22Rv1 (cell line): ENCODE data around the gene CABLES1.

Experiments used
- ZFX ChIP-seq: fragments of 450-650 bp; IDR thresholded peaks from 2 replicates; pipeline ENCODE4 v1.6.1; 2017; ENCODE audit warnings: antibody characterized with exemption, borderline replicate concordance
- TF ChIP-seq, protein P1 (sequence below): fragments of 450-650 bp; IDR thresholded peaks from 2 replicates; pipeline ENCODE4 v1.5.1; 2017; ENCODE audit warnings: mild to moderate bottlenecking

DNA sequence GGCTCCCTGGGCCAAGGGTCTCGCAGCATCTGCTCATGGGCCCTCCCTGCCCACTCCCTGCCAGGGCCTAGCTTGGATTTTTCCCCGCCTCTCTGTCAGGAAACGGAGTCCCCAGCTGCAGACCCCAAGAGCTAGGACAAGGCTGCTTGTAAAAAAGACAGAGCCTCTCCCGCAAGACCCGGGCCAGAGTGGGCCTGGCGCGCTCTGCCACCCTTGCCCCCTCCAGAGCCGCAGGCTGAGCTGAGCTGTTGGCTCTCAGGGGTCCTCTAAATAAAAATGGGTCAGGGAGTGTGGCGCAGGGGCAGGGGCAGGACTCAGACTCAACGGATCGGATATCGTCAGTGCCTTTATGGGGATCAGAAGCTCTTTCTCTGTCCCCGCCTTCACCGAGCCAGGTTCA lies 112.6 kb downstream of the CABLES1 start:
- TF ChIP-seq, protein P1, sequence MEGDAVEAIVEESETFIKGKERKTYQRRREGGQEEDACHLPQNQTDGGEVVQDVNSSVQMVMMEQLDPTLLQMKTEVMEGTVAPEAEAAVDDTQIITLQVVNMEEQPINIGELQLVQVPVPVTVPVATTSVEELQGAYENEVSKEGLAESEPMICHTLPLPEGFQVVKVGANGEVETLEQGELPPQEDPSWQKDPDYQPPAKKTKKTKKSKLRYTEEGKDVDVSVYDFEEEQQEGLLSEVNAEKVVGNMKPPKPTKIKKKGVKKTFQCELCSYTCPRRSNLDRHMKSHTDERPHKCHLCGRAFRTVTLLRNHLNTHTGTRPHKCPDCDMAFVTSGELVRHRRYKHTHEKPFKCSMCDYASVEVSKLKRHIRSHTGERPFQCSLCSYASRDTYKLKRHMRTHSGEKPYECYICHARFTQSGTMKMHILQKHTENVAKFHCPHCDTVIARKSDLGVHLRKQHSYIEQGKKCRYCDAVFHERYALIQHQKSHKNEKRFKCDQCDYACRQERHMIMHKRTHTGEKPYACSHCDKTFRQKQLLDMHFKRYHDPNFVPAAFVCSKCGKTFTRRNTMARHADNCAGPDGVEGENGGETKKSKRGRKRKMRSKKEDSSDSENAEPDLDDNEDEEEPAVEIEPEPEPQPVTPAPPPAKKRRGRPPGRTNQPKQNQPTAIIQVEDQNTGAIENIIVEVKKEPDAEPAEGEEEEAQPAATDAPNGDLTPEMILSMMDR = no peak
- no peak for TF ChIP-seq ZFX
